ENCODE measurements around the gene FYN.

The FYN gene

DNA sequence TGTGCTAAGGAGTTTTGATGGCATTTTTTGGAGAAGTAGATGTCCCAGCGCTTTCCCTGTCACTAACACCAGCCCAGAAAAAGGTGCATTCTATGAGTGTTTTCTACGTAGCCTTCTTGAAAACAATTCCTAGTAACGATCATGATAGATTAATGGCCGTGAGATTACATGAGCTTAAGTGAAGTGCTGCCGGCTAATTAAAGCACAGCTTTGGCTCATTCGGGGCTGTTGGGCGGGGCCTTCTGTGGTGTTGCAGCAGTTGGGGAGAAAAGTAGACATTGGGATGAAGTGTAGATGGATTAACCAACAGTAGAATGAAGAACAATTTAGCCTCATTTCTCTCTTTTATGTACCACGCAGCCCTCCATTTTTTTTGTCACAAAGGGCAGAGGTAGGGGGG lies 246.8 kb downstream of the FYN start:
- Mint-ChIP-seq H3K27me3 (ENCODE audit: low read depth) (peaks cover 4% of the 10 kb centered on the region), H3K9me3 (no peaks in the 10 kb centered on the region), H3K4me1 (peaks cover 63% of the 10 kb centered on the region), H3K36me3 (ENCODE audit: low read depth) (peaks cover 3% of the 10 kb centered on the region), H3K27ac (peak overlapping the region in 2 of 3 experiments; percentile 81 to 91), H3K4me3 (peak overlapping the region in 1 of 3 experiments; percentile 25)
- TF ChIP-seq, protein P1, sequence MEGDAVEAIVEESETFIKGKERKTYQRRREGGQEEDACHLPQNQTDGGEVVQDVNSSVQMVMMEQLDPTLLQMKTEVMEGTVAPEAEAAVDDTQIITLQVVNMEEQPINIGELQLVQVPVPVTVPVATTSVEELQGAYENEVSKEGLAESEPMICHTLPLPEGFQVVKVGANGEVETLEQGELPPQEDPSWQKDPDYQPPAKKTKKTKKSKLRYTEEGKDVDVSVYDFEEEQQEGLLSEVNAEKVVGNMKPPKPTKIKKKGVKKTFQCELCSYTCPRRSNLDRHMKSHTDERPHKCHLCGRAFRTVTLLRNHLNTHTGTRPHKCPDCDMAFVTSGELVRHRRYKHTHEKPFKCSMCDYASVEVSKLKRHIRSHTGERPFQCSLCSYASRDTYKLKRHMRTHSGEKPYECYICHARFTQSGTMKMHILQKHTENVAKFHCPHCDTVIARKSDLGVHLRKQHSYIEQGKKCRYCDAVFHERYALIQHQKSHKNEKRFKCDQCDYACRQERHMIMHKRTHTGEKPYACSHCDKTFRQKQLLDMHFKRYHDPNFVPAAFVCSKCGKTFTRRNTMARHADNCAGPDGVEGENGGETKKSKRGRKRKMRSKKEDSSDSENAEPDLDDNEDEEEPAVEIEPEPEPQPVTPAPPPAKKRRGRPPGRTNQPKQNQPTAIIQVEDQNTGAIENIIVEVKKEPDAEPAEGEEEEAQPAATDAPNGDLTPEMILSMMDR (IDR thresholded peaks at IDR 0.05; ENCODE audit: unreplicated experiment in 3 of 3) = no peak

DNA sequence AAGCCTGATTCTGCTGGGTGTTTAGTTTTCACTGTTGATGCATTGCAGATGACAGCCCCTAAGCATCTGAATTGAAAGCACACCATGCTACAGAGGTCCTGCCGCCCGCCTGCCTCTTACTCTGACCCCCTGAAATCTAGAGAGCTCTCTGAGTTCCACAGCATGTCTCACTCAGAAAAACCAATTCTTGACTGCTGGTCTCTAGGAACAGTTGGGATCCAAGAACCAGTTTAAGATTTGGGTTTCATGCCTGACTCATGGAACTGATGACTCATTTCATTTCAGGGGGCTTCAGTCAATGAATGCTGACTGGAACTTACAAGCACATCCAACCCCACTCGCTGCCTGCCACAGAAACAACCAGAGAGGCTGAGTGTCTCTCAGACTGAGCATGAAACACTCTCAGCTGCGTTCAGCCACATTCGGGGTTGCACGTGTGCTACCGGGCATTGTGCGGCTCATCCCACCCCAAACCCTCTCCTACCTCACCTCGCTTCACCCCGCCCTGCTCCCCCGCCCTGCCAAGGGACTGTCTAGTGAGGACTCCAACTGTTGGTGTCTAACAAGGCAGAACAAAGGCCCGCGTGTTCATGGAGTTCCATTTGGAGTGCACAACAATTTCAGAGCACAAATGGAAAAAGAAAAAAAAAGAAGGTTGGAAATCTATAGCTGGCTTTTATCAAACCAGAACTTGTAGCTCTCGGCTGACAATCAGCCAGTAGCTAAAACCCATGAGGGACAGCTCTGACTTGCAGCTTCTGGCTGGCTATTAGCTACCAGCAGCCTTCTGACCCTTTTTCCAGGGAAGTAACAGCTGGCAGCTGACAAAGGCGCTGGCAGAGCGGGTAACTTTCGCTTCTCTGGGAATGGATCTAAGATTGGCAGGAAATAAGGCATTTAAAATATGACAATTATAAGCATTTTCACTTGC lies 247.5 kb downstream of the FYN start:
- peaks cover 3% of the 10 kb centered on the region for H3K36me3 Mint-ChIP-seq (ENCODE audit: low read depth)
- TF ChIP-seq, protein P1 (IDR thresholded peaks at IDR 0.05; ENCODE audit: unreplicated experiment in 3 of 3) = no peak
- H3K27ac Mint-ChIP-seq = peak overlapping the region; percentile 78 to 91 (median 81)
- H3K9me3 Mint-ChIP-seq = no peaks in the 10 kb centered on the region
- H3K4me3 Mint-ChIP-seq = peak overlapping the region in 1 of 3 experiments; percentile 25
- peaks cover 56% of the 10 kb centered on the region for H3K4me1 Mint-ChIP-seq
- H3K27me3 Mint-ChIP-seq (ENCODE audit: low read depth) = peaks cover 4% of the 10 kb centered on the region

DNA sequence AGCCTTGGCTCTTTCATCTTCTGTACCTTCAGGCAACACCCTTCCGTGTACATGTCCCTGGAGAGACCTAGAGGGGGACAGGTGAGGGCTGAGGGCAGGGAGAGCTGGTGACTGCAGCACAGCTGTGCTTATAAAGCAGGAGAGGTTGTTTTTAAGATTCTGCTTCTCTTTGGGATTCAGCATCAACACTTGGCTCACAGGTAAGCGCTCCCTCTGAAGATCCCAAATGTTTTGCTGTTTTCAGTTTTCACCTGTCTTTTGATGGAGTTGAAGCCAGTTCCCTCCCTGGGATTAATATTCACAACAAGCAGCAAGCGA lies 248.2 kb downstream of the FYN start:
- Mint-ChIP-seq H3K4me1 (peaks cover 49% of the 10 kb centered on the region), H3K27ac (peak overlapping the region; percentile 10 to 91 (median 81)), H3K9me3 (no peaks in the 10 kb centered on the region), H3K4me3 (no peak overlapping the region), H3K36me3 (ENCODE audit: low read depth) (peaks cover 3% of the 10 kb centered on the region), H3K27me3 (ENCODE audit: low read depth) (peaks cover 4% of the 10 kb centered on the region)
- TF ChIP-seq, protein P1 (IDR thresholded peaks at IDR 0.05; ENCODE audit: unreplicated experiment in 3 of 3) = no peak

DNA sequence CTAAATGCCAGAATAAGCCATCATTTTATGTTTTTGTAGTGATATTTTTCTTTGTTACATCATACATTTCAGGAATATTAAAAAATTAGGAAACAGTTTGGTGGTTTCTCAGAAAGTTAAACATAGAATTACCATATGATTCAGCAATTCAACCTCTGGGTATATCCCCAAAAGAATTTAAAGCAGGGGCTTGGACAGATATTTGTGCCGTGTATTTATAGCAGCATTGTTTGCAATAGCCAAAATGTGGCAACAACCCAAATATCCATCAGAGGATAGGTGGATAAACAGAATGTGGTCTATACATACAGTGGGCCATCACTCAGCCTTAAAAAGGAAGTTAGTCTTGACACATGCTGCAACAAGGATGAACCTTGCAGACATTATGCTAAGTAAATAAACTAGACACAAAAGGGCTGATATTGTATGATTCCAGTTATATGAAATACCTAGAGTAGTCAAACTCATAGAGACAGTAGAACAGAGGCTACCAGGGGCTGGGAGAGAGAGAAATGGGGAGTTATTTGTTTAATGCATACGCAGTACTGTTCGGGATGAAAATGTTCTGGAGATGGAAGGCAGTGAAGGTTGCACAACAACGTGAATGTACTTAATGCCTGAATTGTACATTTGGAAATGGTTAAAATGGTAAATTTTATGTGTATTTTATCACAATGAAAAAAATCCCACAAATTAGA lies 248.7 kb downstream of the FYN start:
- H3K4me3 Mint-ChIP-seq = no peak overlapping the region
- peaks cover 4% of the 10 kb centered on the region for H3K27me3 Mint-ChIP-seq (ENCODE audit: low read depth)
- peaks cover 47% of the 10 kb centered on the region for H3K4me1 Mint-ChIP-seq
- H3K9me3 Mint-ChIP-seq = no peaks in the 10 kb centered on the region
- peaks cover 3% of the 10 kb centered on the region for H3K36me3 Mint-ChIP-seq (ENCODE audit: low read depth)
- TF ChIP-seq, protein P1 (IDR thresholded peaks at IDR 0.05; ENCODE audit: unreplicated experiment in 3 of 3) = no peak
- peak overlapping the region; percentile 10 to 91 (median 55) for H3K27ac Mint-ChIP-seq

DNA sequence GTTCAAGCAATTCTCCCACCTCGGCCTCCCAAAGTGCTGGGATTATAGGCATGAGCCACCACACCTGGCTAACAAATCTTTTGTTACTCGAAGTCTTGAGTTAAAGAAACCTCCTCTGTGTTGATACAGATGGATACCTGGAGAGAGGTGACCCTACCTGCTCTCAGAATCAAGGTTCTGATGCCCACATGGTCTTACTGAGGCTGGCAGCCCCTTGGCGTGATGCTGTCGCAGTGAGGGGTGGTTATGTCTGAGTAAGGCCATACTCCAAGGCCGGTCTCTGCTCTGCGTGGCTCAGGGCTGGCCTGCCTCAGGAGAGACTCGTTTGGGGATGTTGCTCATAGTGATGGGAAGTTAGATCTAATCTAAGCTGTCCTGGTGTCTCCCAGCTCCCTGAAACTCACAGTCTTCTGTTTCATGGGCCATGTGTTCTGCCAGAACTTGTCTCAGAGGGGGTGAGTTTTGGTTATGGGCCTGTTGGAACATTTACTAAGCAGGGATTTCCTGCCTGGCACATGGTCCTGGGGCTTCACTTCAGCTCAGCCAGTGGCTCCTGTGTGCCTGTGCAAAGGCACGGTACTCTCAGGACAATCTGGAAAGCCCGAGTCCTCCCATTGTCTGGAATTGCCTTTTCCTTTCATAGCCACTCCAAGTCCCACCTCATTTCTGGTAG lies 250.1 kb downstream of the FYN start:
- peaks cover 44% of the 10 kb centered on the region for H3K4me1 Mint-ChIP-seq
- no peak overlapping the region for H3K4me3 Mint-ChIP-seq
- TF ChIP-seq, protein P1 (IDR thresholded peaks at IDR 0.05; ENCODE audit: unreplicated experiment in 3 of 3) = no peak
- no peak overlapping the region for H3K27ac Mint-ChIP-seq
- peaks cover 4% of the 10 kb centered on the region for H3K27me3 Mint-ChIP-seq (ENCODE audit: low read depth)
- no peaks in the 10 kb centered on the region for H3K9me3 Mint-ChIP-seq
- H3K36me3 Mint-ChIP-seq (ENCODE audit: low read depth) = no peaks in the 10 kb centered on the region

Measured in nephron (organoid).